D721Med (cell line): ENCODE data around the gene LMF1.

ENCODE experiments used
- DNase-seq: peaks from one replicate; pipeline ENCODE4 v3.0.0; 2011; ENCODE audit warnings: low spot score; ENCODE audit not compliant: insufficient read length
- FAIRE-seq: peaks from 2 replicates; lab custom pipeline; 2011; peaks lifted over from hg19 to GRCh38; lab: Jason Lieb, UNC
- TF ChIP-seq, protein P1 (sequence below): IDR thresholded peaks from 2 replicates; pipeline ENCODE4 v1.5.1; 2012; ENCODE audit warnings: mild to moderate bottlenecking, control low read depth; ENCODE audit not compliant: insufficient read depth; ENCODE audit errors: missing control alignments

Gene LMF1

DNA sequence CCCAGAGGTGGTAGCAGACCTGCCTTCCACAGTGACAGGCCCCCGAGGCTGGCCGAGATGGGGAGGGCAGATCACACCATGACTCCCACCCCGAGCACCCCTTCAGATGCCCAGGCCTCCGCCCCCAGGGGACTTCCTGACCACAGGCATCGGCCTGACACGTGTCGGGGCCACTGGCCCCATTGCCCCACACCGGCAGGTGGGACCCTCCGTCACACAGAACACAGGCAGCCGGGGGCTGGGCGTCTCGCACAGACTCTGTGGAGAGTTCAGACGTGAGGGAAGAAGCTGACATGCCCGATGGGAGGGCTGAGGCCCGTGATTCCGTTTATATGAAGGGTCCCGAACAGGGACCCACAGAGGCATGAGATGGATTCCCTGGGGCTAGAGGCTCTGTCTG, 118.9 kb downstream of the LMF1 start:
- FAIRE-seq: no peak
- TF ChIP-seq, protein P1, sequence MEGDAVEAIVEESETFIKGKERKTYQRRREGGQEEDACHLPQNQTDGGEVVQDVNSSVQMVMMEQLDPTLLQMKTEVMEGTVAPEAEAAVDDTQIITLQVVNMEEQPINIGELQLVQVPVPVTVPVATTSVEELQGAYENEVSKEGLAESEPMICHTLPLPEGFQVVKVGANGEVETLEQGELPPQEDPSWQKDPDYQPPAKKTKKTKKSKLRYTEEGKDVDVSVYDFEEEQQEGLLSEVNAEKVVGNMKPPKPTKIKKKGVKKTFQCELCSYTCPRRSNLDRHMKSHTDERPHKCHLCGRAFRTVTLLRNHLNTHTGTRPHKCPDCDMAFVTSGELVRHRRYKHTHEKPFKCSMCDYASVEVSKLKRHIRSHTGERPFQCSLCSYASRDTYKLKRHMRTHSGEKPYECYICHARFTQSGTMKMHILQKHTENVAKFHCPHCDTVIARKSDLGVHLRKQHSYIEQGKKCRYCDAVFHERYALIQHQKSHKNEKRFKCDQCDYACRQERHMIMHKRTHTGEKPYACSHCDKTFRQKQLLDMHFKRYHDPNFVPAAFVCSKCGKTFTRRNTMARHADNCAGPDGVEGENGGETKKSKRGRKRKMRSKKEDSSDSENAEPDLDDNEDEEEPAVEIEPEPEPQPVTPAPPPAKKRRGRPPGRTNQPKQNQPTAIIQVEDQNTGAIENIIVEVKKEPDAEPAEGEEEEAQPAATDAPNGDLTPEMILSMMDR: no peak
- DNase-seq: no peak

DNA sequence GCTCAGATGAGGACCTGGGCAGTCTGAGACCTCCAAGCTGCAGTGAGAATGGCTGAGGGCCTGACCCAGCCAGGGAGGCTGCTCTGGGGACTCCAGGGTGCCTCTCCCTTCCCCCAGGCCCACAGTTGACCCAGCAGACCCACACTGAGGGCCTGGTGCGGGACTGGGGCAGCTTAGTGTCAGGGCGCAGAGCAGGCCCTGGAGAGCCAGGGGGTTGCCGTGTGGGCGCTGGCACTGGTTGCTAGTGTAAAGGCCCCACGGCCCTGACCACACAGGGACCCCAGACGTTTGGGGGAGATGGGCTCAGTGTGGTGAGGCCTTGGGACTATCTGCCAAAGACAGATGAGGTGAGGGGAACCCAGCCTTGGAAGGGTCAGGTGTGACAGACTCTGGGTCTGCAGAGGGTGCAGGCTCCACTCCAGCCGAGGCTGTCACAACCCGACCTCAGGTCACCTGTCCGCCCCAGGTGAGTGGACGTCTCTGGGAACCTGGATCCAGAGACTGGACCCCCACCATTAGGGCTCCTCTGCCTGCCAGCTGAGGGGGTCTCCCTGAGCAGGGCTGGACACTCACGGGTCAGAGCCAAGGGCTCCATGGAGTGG, 119.5 kb downstream of the LMF1 start:
- no peak for DNase-seq

DNA sequence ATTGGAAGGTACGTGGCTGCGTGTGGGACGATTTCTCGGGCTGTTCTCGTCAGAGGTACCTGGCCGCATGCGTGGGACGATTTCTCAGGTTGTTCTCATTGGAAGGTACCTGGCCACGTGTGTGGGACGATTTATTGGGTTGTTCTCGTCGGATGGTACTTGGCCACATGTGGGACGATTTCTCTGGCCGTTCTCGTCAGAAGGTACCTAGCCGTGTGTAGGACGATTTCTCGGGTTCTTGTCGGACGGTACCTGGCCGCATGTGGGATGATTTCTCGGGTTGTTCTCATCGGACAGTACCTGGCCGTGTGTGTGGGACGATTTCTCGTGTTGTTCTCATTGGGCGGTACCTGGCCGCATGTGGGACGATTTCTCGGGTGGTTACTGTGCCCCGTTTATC, 120.1 kb downstream of the LMF1 start:
- FAIRE-seq (no peak), DNase-seq (no peak)
- TF ChIP-seq, protein P1: no peak

More for the DNA sequence above, 119.5 kb downstream of the LMF1 start:
- TF ChIP-seq, protein P1: no peak
- FAIRE-seq: no peak

DNA sequence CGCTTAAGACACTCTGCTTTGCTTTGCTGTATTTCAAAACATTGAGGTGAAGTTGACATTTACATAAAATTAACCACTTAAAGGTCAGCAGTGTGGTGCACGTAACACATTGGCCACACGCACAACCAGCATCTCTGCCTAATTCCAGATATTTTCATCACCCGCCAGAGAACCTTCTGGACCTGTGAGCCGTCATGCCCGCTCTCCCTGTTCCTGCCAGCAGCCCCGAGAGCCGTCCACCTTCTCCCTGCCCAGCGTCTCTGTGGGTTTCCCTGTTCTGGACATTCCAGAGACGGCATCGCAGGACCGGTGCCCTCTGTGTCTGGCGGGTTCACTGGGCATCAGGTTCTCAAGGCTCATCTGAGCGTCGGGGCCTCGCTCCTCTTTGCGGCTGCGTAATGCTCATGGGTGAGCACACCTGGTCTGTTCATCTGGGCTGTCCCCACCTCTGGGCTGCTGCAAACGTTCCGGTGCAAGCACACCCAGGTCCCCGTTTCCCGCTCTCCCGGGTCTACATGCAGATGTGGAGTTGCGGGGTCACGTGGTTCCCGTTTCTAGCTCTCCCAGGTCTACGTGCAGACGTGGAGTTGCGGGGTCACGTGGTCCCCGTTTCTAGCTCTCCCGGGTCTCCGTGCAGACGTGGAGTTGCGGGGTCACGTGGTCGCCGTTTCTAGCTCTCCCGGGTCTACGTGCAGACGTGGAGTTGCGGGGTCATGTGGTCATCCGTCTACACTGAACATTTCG, 122.1 kb downstream of the LMF1 start:
- TF ChIP-seq, protein P1: no peak
- no peak for FAIRE-seq
- DNase-seq: no peak

DNA sequence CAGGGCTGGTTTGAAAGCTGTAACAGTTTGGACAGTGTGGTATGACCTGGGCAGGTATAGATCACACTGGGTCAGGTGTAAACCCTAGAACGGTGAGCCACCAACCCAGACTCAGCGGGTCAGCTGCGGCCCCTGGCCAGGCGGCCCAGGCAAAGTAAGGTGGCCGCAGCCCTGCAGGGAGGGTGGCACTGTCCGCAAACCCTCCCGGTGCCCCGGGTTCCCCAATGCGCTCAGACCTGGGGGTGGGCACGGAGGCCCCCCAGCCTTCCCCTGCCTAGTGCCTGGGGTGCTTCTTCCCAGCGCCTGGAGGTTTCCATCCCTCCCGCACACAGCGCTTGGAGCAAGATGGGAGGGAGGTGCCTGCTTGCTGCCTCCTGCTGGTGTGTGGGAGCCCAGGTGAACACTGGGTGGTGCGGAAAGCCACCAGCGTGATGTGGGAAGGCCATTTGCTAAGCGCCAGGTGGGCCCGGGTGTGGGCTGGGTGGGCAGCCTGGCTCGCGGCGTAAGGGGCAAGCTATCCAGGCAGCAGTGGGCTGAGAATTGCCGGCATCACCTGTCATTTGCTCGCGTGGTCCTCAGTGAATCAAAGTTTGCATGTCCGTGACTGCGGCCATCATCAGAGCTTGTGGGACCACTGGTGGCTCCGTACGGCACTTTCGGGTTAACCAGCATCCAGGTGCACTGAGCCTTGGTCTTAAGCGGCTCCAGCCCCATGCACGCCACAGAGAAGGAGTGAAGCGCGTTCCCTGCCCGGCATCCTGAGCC, 122.9 kb downstream of the LMF1 start:
- DNase-seq (no peak), FAIRE-seq (no peak)
- TF ChIP-seq, protein P1: no peak

DNA sequence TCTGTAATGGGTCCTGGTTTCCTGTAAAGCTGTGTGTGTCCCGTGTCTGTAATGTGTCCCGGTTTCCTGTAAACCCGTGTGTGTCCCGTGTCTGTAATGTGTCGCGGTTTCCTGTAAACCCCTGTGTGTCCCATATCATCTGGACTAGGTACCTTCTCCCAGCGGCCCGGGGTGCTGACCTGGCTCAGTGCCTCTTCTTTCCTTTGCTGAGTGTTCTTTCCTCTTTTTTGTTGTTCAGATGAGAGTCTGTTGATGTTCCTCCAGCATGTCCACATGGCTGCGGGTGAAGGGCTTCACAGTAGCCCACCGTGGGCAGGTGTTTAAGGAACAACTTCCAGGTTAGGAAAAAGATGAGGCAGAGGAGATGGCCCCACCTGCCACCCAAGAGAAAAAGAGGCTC, 123.6 kb downstream of the LMF1 start:
- DNase-seq (no peak), FAIRE-seq (no peak)
- TF ChIP-seq, protein P1: no peak
